K562 (cell line): ENCODE measurements around the gene MYH11. TPM values are rescaled to one million over a fixed set of nuclear protein-coding genes. Genes with fewer than 3 reads are reported as not detected.

Source experiments
- ATAC-seq: fragments of 200-7000 bp; cut with Tn5 transposase; 3 replicates; pipeline ENCODE4 v1.9.1; 2020; ENCODE audit warnings: moderate library complexity
- BruUV-seq: library from RNA; stranded (reverse); fragments of 400-500 nt; replicated peaks from 2 replicates; lab custom pipeline; 2021; lab: Mats Ljungman, UMichigan
- CTCF ChIA-PET: fragments of 300-600 bp; formaldehyde crosslinking; extraction: SDS; loops from one replicate; lab custom pipeline; 2021; ENCODE audit warnings: low intra/inter-chr PET ratio; lab: Yijun Ruan, JAX
- POLR2A ChIA-PET: fragments of 300-600, 350-650 bp; sonication (Branson Sonifier 250); formaldehyde crosslinking; extraction: SDS; loops from one replicate; lab custom pipeline; 2021; ENCODE audit warnings: antibody characterized with exemption, inconsistent platforms; lab: Yijun Ruan, JAX
- DNase-seq, 4 experiments: peaks; one replicate each; pipeline versions ENCODE4 v3.0.0 to v3.0.0-alpha.2; 2011 to 2018; ENCODE audit warnings: low spot score in 3 of 4, mixed read lengths in 3 of 4; ENCODE audit errors: extremely low read depth in 1 of 4
- FAIRE-seq: peaks from 2 replicates; lab custom pipeline; 2011; peaks lifted over from hg19 to GRCh38; lab: Jason Lieb, UNC
- H2AFZ ChIP-seq: 2 replicates; pipeline ENCODE4 v1.6.0; 2011; ENCODE audit warnings: low read depth, low read length, control low read depth, inconsistent platforms
- H3K27ac ChIP-seq: fragments of 200-600 bp; 3 replicates; pipeline ENCODE4 v1.8.0; 2011; ENCODE audit warnings: low read depth, mild to moderate bottlenecking, control low read depth, inconsistent platforms, low read length, moderate library complexity, mixed read lengths; ENCODE audit errors: extremely low read depth
- H3K27me3 ChIP-seq, 2 experiments: fragments of 300-600 bp in 1 of 2; 2 replicates in 1 of 2; 3 replicates in 1 of 2; pipeline versions ENCODE4 v1.6.0 to v1.8.0; 2011; ENCODE audit warnings: inconsistent platforms in 2 of 2, low read length in 2 of 2, mild to moderate bottlenecking in 1 of 2, mixed read lengths in 1 of 2, moderate library complexity in 1 of 2; ENCODE audit not compliant: control insufficient read depth in 2 of 2, insufficient read depth in 2 of 2
- H3K36me3 ChIP-seq: fragments of 300-600 bp; 3 replicates; pipeline ENCODE4 v1.8.0; 2011; ENCODE audit warnings: mild to moderate bottlenecking, low read length, inconsistent platforms; ENCODE audit not compliant: control insufficient read depth, insufficient read depth
- H3K4me1 ChIP-seq, 2 experiments: fragments of 200-600 bp in 1 of 2; replicated peaks in 1 of 2; 2 replicates in 1 of 2; 3 replicates in 1 of 2; pipeline versions ENCODE4 v1.5.1 to v1.8.0; 2011; ENCODE audit warnings: inconsistent platforms in 2 of 2, low read length in 2 of 2, mild to moderate bottlenecking in 1 of 2, mixed read lengths in 1 of 2, moderate library complexity in 1 of 2; ENCODE audit not compliant: control insufficient read depth in 2 of 2, insufficient read depth in 2 of 2
- H3K4me2 ChIP-seq: 2 replicates; pipeline ENCODE4 v1.6.1; 2011; ENCODE audit warnings: low read length, control low read depth, inconsistent platforms, mixed read lengths; ENCODE audit not compliant: insufficient read depth
- H3K4me3 ChIP-seq: fragments of 200-600 bp; sonication (generic), shearing (Covaris generic); 2 replicates; pipeline ENCODE4 v1.5.1; 2016; ENCODE audit warnings: control low read depth, inconsistent platforms
- H3K79me2 ChIP-seq: fragments of 200-600 bp; 3 replicates; pipeline ENCODE4 v1.8.0; 2011; ENCODE audit warnings: low read length, inconsistent platforms; ENCODE audit not compliant: control insufficient read depth, insufficient read depth
- H3K9ac ChIP-seq, 2 experiments: 2 replicates each; pipeline versions ENCODE4 v1.6.0 to v1.6.1; 2011; ENCODE audit warnings: low read depth in 2 of 2, low read length in 2 of 2, control low read depth in 1 of 2, inconsistent platforms in 1 of 2, mild to moderate bottlenecking in 1 of 2, mixed read lengths in 1 of 2; ENCODE audit not compliant: insufficient read depth in 1 of 2
- H3K9me1 ChIP-seq: one replicate; pipeline ENCODE4 v1.6.0; 2011; ENCODE audit warnings: inconsistent platforms, mild to moderate bottlenecking, low read length, moderate library complexity; ENCODE audit not compliant: control insufficient read depth, insufficient read depth
- H3K9me3 ChIP-seq: replicated peaks from 2 replicates; pipeline ENCODE4 v1.5.1; 2011; ENCODE audit warnings: low read depth, low read length, inconsistent platforms; ENCODE audit not compliant: control insufficient read depth, insufficient read depth
- H4K20me1 ChIP-seq: replicated peaks from 2 replicates; pipeline ENCODE4 v1.6.1; 2011; ENCODE audit warnings: low read length, inconsistent platforms, mixed read lengths; ENCODE audit not compliant: control insufficient read depth, insufficient read depth
- CXXC5 ChIP-seq: fragments of 250-450 bp; sonication (Bioruptor Pico); IDR thresholded peaks from 2 replicates; pipeline ENCODE4 v1.8.0; 2022; ENCODE audit warnings: inconsistent platforms, mild to moderate bottlenecking, moderate library complexity
- ESRRB ChIP-seq: fragments of 250-450 bp; sonication (Bioruptor Pico); IDR thresholded peaks from 2 replicates; pipeline ENCODE4 v1.5.0; 2020; ENCODE audit warnings: mild to moderate bottlenecking, moderate library complexity, borderline replicate concordance
- PRMT5 ChIP-seq: sonication (generic); formaldehyde crosslinking; IDR thresholded peaks from 2 replicates; pipeline ENCODE4 v1.5.0; 2020; ENCODE audit warnings: missing genetic modification reagents
- SOX6 ChIP-seq: fragments of 450-650 bp; IDR thresholded peaks from 2 replicates; pipeline ENCODE4 v1.6.1; 2014; ENCODE audit warnings: mild to moderate bottlenecking
- TGIF2 ChIP-seq: sonication (generic); formaldehyde crosslinking; IDR thresholded peaks from 2 replicates; pipeline ENCODE4 v1.8.1; 2022; ENCODE audit warnings: mild to moderate bottlenecking, missing genetic modification reagents, moderate library complexity
- ZNF436 ChIP-seq: fragments of 250-450, 450-650 bp; sonication (Bioruptor Pico); formaldehyde crosslinking; IDR thresholded peaks from 2 replicates; pipeline ENCODE4 v1.7.0; 2020; ENCODE audit warnings: mild to moderate bottlenecking
- WGBS: fragments of 100-300 bp; shearing (Covaris generic); methylation state at CpG from one replicate; pipeline ENCODE4 v1.1.6; 2016; ENCODE audit warnings: low coverage, mixed read lengths; ENCODE audit not compliant: insufficient coverage; ENCODE audit errors: missing lambda C conversion rate; 5-methylcytosine and 5-hydroxymethylcytosine counted together
- in situ Hi-C: fragments of 300-500 bp; cut with MboI; formaldehyde crosslinking; loops from 4 replicates; pipeline ENCODE4 v1.15.0; 2018; ENCODE audit warnings: inconsistent platforms, mixed read lengths
- intact Hi-C: fragments of 100-400 bp; cut with micrococcal nuclease; formaldehyde crosslinking; loops from 2 replicates; pipeline ENCODE4 v1.14.2; 2022
- polyA plus RNA-seq, 8 experiments: library from polyadenylated mRNA; depleted of rRNA in 4 of 8; stranded (reverse) in 5 of 8; unstranded in 3 of 8; fragments of >200 nt; fragmentation: Nextera tagmentation in 2 of 8; fragmentation: Illumina TruSeq in 1 of 8; extraction: Ambion mirVana in 2 of 8; extraction: Trizol in 1 of 8; gene quantifications; 2 replicates each; pipeline versions ENCODE4 v1.2.1 to v1.2.3, GENCODE V29; 2011 to 2014; ENCODE audit warnings: inconsistent platforms in 1 of 8, missing spikeins in 1 of 8
- total RNA-seq, 7 experiments: library from RNA; depleted of rRNA in 6 of 7; stranded (reverse); fragments of >200 nt in 6 of 7; fragmentation: Illumina TruSeq in 2 of 7; extraction: Trizol in 2 of 7; gene quantifications; 2 replicates each; pipeline versions ENCODE4 v1.2.1 to v1.2.3, GENCODE V29; 2011 to 2021; ENCODE audit warnings: low replicate concordance in 1 of 7
- TF ChIP-seq, protein P1 (sequence below), 2 experiments: IDR thresholded peaks; 2 replicates each; pipeline ENCODE4 v1.6.1; 2011; ENCODE audit warnings: borderline replicate concordance in 1 of 2, control low read depth in 1 of 2, low read depth in 1 of 2, low read length in 1 of 2, mild to moderate bottlenecking in 1 of 2, mixed read lengths in 1 of 2, moderate library complexity in 1 of 2; ENCODE audit not compliant: insufficient read depth in 1 of 2, insufficient read length in 1 of 2, poor library complexity in 1 of 2, severe bottlenecking in 1 of 2; ENCODE audit errors: extremely low read depth in 1 of 2
- TF ChIP-seq, protein P2 (sequence below), 3 experiments: fragments of 200-800 bp in 1 of 3; sonication (Bioruptor generic) in 1 of 3; sonication (generic) in 1 of 3; formaldehyde crosslinking in 1 of 3; IDR thresholded peaks; 2 replicates each; pipeline versions ENCODE4 v1.6.1 to v1.8.0; 2016 to 2022; ENCODE audit warnings: mild to moderate bottlenecking in 2 of 3, missing compliant biosample characterization in 2 of 3, missing genetic modification characterization in 2 of 3, missing genetic modification reagents in 1 of 3
- TF ChIP-seq, protein P3 (sequence below): fragments of 250-450 bp; sonication (Bioruptor Pico); IDR thresholded peaks from 2 replicates; pipeline ENCODE4 v1.5.0; 2021; ENCODE audit warnings: mild to moderate bottlenecking, moderate library complexity

Gene MYH11
- total and polyA plus RNA-seq, 9 of the 15 experiments (the other 6 are each of a cell fraction or from before 2014, with no cell fraction given) = 0.05 to 0.47 (median 0.08) TPM; not detected in 5

DNA sequence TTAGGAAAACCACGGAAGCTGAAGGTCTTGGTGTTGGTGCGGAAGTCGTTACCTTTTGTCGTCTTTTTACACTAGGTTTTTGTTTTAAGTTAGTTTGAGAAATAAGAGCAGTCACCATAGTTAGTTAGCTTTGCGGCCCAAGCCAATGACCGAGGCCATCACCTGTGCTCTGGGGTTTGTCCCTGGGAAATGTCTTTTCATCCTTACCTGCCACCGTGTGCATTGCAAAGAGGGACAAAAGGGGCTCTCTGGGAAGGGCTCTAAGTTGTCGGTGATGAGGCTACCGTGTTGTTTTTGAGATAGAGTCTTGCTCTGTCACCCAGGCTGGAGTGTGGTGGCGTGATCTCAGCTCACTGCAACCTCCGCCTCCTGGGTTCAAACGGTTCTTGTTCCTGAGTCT, 157.0 kb downstream of the MYH11 start (continued):
- no peak for TF ChIP-seq ESRRB (CRISPR knock-in tag)
- no peak for TF ChIP-seq PRMT5 (CRISPR knock-in tag)
- TF ChIP-seq, all 486 proteins: peak for 0

DNA sequence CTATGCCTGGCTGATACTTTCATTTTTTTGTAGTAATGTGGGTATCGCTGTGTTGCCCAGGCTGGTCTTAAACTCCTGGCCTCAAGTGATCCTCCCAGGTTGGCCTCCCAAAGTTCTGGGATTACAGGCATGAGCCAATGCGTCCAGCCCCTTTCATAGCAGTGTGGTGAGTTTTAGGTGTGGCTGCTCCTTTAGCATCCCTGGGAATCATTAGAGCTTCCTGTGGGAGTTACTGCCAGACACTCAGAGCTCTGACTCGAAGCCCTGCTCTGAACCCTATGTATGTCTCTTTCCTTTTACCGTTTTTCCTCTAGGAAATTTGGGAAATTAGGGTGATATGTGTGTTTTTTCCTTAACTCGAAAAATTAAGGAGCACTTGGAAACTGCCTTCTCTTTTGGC, 162.3 kb downstream of the MYH11 start:
- no peak for FAIRE-seq
- ATAC-seq = no peak
- CTCF ChIA-PET = no interaction called here
- 81% methylated on average over 5 of the region's 5 CpGs for whole genome bisulfite sequencing
- H3K4me3 ChIP-seq = no peak overlapping the region
- H3K36me3 ChIP-seq = peaks cover 81% of the 10 kb centered on the region; the same call in 2 of the 3 replicates
- H3K4me2 ChIP-seq = no peak overlapping the region
- no peaks in the 10 kb centered on the region for H3K79me2 ChIP-seq
- no TSS peak for BruUV-seq
- no peaks in the 10 kb centered on the region for H3K9me3 ChIP-seq
- no peak overlapping the region for H2AFZ ChIP-seq
- no peaks in the 10 kb centered on the region; the same call in 1 of the 2 replicates for H4K20me1 ChIP-seq
- no peaks in the 10 kb centered on the region for H3K27me3 ChIP-seq
- no peaks in the 10 kb centered on the region for H3K4me1 ChIP-seq
- DNase-seq = no peak
- intact Hi-C loops = no loop called here
- no peaks in the 10 kb centered on the region for H3K9me1 ChIP-seq
- no peak overlapping the region for H3K27ac ChIP-seq
- H3K9ac ChIP-seq = no peak overlapping the region
- in situ Hi-C loops = no loop called here
- POLR2A ChIA-PET = interaction anchor here (1.6 kb wide), 1 partner anchor 9 kb away, joined by 3 read pairs; no protein-coding TSS in a partner anchor
- TF ChIP-seq SOX6 (no peak), TGIF2 (no peak), CXXC5 (no peak), ZNF436 (CRISPR knock-in tag) (no peak)
- TF ChIP-seq, protein P1, sequence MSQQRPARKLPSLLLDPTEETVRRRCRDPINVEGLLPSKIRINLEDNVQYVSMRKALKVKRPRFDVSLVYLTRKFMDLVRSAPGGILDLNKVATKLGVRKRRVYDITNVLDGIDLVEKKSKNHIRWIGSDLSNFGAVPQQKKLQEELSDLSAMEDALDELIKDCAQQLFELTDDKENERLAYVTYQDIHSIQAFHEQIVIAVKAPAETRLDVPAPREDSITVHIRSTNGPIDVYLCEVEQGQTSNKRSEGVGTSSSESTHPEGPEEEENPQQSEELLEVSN (IDR thresholded peaks at IDR 0.05; ENCODE audit: borderline replicate concordance in 1 of 2, extremely low read depth in 1 of 2, insufficient read depth in 1 of 2, insufficient read length in 1 of 2, low read depth in 1 of 2, low read length in 1 of 2, poor library complexity in 1 of 2, severe bottlenecking in 1 of 2) = no peak
- TF ChIP-seq, protein P2, sequence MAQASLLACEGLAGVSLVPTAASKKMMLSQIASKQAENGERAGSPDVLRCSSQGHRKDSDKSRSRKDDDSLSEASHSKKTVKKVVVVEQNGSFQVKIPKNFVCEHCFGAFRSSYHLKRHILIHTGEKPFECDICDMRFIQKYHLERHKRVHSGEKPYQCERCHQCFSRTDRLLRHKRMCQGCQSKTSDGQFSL (CRISPR knock-in tag; IDR thresholded peaks at IDR 0.05) = no peak
- TF ChIP-seq, protein P2 (tag; IDR thresholded peaks at IDR 0.05) = no peak
- TF ChIP-seq, protein P3, sequence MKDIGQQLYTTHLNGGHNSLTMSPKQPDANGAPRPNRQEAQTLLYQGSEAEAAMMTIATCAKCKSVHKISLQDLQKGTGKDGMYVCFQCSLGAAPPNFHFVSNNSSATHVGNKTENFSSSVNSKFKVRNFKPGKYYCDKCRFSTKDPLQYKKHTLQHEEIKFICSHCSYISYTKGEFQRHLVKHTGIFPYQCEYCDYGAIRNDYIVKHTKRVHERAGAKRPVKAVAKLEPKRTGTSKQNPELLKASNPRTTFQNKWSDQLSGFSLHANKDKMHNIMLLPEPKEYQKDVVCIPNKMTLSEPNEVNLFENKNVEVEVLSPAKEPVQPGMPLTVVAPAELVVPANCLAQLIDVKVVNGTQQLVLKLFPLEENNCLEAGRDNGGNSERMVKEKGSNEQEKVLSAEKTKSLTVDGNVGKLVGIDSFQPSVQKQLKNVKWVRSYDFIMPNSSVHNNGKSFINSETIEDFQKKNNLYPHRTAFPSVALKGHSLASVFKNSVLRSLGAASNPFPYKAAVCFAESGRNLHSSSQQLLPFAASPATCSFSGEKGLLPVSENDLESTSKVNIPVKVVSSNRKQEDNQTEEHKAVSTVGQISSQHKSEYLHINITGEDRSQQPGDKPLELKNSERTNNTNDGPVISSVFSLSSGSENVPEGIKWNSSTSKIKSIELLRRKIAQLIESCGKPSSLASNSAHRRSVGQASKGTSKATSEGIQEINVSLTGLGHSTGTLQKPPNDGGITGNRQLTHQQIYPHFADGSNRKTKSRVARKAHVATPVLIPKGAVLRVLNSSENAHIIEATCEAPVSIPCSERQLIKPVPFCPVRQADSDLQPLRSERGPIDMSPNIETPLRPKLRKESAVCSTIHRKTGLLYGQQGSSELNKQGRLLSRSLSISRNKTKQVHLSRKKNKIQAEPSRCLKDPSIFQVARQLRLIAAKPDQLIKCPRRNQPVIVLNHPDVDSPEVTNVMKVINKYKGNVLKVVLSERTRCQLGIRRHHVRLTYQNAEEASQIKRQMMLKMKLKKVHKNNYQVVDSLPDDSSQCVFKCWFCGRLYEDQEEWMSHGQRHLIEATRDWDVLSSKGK = no peak
